ENCODE results near the gene PDSS2.
"Not testable (repeated sequence)": the region's sequence is repeated elsewhere in the genome, so short reads cannot be mapped to it uniquely, and the experiment has no call there.

GRCh38 chr6:107475360-107475759 lies 16.0 kb upstream of the PDSS2 start:
- TF ChIP-seq, protein P1, sequence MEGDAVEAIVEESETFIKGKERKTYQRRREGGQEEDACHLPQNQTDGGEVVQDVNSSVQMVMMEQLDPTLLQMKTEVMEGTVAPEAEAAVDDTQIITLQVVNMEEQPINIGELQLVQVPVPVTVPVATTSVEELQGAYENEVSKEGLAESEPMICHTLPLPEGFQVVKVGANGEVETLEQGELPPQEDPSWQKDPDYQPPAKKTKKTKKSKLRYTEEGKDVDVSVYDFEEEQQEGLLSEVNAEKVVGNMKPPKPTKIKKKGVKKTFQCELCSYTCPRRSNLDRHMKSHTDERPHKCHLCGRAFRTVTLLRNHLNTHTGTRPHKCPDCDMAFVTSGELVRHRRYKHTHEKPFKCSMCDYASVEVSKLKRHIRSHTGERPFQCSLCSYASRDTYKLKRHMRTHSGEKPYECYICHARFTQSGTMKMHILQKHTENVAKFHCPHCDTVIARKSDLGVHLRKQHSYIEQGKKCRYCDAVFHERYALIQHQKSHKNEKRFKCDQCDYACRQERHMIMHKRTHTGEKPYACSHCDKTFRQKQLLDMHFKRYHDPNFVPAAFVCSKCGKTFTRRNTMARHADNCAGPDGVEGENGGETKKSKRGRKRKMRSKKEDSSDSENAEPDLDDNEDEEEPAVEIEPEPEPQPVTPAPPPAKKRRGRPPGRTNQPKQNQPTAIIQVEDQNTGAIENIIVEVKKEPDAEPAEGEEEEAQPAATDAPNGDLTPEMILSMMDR (IDR thresholded peaks at IDR 0.05): not testable (repeated sequence)
- TF ChIP-seq POLR2A (IDR thresholded peaks at IDR 0.05): not testable (repeated sequence)
